Right lobe of liver (tissue), 6 donors: Measurements from ENCODE around the gene MBTPS2. TPM values are rescaled to one million over a fixed set of nuclear protein-coding genes. Genes with fewer than 3 reads are reported as not detected.
A peak's percentile ranks its signal among the peaks of the same experiment; 100 is the strongest.

Source experiments
- ATAC-seq, 4 donors: fragments of 200-7000 bp; cut with Tn5 transposase; one replicate each; pipeline ENCODE4 v1.9.1; 2020; ENCODE audit warnings: mild to moderate bottlenecking in 4 of 4, moderate library complexity in 4 of 4
- DNase-seq, 3 donors: peaks; one replicate each; pipeline ENCODE4 v3.0.0-alpha.2; 2020
- H3K27ac ChIP-seq, 3 donors: fragments of 200-600 bp; one replicate each; pipeline ENCODE4 v1.8.0; 2022
- H3K27me3 ChIP-seq, 2 donors: fragments of 200-600 bp; one replicate each; pipeline ENCODE4 v1.8.0; 2022
- H3K36me3 ChIP-seq, 4 donors: fragments of 200-600 bp; sonication (generic) in 1 of 4; one replicate each; pipeline versions ENCODE4 v1.5.1 to v1.8.0; 2017 to 2022; ENCODE audit warnings: control low read depth in 1 of 4
- H3K4me1 ChIP-seq, 4 donors: fragments of 200-600 bp; sonication (generic) in 1 of 4; one replicate each; pipeline versions ENCODE4 v1.5.1 to v1.8.0; 2017 to 2022; ENCODE audit warnings: control low read depth in 1 of 4
- H3K4me3 ChIP-seq, 3 donors: fragments of 200-600 bp; one replicate each; pipeline ENCODE4 v1.8.0; 2022
- H3K9me3 ChIP-seq, 4 donors: fragments of 200-600 bp; sonication (generic) in 1 of 4; one replicate each; pipeline versions ENCODE4 v1.5.1 to v1.8.0; 2017 to 2022; ENCODE audit warnings: control low read depth in 1 of 4
- POLR2A ChIP-seq: fragments of 450-650 bp; IDR thresholded peaks from one replicate; pipeline ENCODE4 v1.6.1; 2017; ENCODE audit warnings: antibody characterized with exemption, mild to moderate bottlenecking
- WGBS: methylation state at CpG from one replicate; pipeline ENCODE4 v1.1.6; 2018; ENCODE audit warnings: low coverage, low lambda C conversion rate; ENCODE audit not compliant: insufficient coverage; ENCODE audit errors: missing lambda C conversion rate; 5-methylcytosine and 5-hydroxymethylcytosine counted together
- intact Hi-C, 2 donors: fragments of 100-400 bp; cut with DNase I; formaldehyde crosslinking; loops; one replicate each; pipeline versions ENCODE4 v1.11.2 to v1.14.1; 2022
- total RNA-seq, 6 experiments: library from RNA; depleted of rRNA in 2 of 6; stranded (reverse); fragments of >200 nt in 2 of 6; fragmentation: NEBNext Ultra II Directional in 3 of 6; extraction: Animal tissue kit (Norgen Biotek cat#: 25700) in 3 of 6; gene quantifications; one replicate each; pipeline versions ENCODE4 v1.1.0 to v1.2.4, GENCODE V29; 2016 to 2023
- TF ChIP-seq, protein P1 (sequence below), 4 donors: fragments of 200-600 bp in 3 of 4; fragments of 450-650 bp in 1 of 4; IDR thresholded peaks; one replicate each; pipeline versions ENCODE4 v1.5.1 to v1.8.0; 2016 to 2022; ENCODE audit warnings: antibody characterized with exemption in 4 of 4, mild to moderate bottlenecking in 2 of 4
- donor health status: DM: no; HTN: yes; CAD: no.
- donor health status: DM: no; HTN: no; CAD: no.
- donor health status: DM: no; HTN: no; CAD: no.
- donor health status: DM: no; HTN: yes; CAD: no.
- donor health status: DM: no; HTN: yes; CAD: no.

Gene MBTPS2
- total RNA-seq, 6 experiments from 2014 or later, result 10.0 to 13.6 (median 11.0) TPM

DNA sequence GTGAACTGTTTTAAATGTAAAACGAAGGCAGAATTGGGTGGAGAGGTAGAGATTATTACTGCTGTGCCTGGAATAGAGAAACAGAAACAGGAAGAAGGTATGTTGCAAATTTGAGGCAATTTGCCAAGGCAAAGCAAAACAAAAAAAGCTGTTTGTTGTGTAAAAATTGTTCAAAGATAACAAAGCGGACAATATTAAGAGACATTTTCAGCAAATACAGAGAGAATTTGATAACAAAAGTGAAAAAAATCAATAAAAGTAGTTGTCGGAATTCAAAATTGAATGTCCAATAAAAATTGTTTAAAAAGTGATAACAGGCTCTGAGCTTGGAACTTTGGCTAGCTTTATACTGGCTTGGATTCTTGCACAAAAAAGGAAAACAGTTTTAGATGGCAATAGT lies 86.7 kb downstream of the MBTPS2 start:
- H3K9me3 ChIP-seq, result no peaks in the 10 kb centered on the region
- 28% methylated on average over 3 of the region's 3 CpGs for WGBS
- no peaks in the 10 kb centered on the region for H3K27me3 ChIP-seq
- peak; percentile 51 to 70 (median 68) for ATAC-seq
- peak overlapping the region; percentile 1 to 36 (median 31) for H3K4me3 ChIP-seq
- no peak for DNase-seq
- no peaks in the 10 kb centered on the region for H3K36me3 ChIP-seq
- H3K27ac ChIP-seq, result peak overlapping the region; percentile 20 to 63 (median 22)
- intact Hi-C loops, result no loop called here
- no peaks in the 10 kb centered on the region for H3K4me1 ChIP-seq
- no peak for TF ChIP-seq POLR2A
- TF ChIP-seq, protein P1, sequence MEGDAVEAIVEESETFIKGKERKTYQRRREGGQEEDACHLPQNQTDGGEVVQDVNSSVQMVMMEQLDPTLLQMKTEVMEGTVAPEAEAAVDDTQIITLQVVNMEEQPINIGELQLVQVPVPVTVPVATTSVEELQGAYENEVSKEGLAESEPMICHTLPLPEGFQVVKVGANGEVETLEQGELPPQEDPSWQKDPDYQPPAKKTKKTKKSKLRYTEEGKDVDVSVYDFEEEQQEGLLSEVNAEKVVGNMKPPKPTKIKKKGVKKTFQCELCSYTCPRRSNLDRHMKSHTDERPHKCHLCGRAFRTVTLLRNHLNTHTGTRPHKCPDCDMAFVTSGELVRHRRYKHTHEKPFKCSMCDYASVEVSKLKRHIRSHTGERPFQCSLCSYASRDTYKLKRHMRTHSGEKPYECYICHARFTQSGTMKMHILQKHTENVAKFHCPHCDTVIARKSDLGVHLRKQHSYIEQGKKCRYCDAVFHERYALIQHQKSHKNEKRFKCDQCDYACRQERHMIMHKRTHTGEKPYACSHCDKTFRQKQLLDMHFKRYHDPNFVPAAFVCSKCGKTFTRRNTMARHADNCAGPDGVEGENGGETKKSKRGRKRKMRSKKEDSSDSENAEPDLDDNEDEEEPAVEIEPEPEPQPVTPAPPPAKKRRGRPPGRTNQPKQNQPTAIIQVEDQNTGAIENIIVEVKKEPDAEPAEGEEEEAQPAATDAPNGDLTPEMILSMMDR (IDR thresholded peaks at IDR 0.05), result no peak

GRCh38 chrX:21926527-21927278 lies 87.3 kb downstream of the MBTPS2 start:
- no peaks in the 10 kb centered on the region for H3K36me3 ChIP-seq
- intact Hi-C loops, result no loop called here
- H3K27me3 ChIP-seq, result no peaks in the 10 kb centered on the region
- H3K27ac ChIP-seq, result peak overlapping the region; percentile 20 to 63 (median 22)
- no peaks in the 10 kb centered on the region for H3K9me3 ChIP-seq
- peak overlapping the region; percentile 1 to 36 (median 31) for H3K4me3 ChIP-seq
- DNase-seq (no peak), ATAC-seq (peak in 3 of 4 donors; percentile 58 to 90 (median 62))
- WGBS, result 35% methylated on average over 6 of the region's 6 CpGs
- no peaks in the 10 kb centered on the region for H3K4me1 ChIP-seq
- TF ChIP-seq POLR2A, result no peak
- TF ChIP-seq, protein P1 (IDR thresholded peaks at IDR 0.05), result no peak

DNA sequence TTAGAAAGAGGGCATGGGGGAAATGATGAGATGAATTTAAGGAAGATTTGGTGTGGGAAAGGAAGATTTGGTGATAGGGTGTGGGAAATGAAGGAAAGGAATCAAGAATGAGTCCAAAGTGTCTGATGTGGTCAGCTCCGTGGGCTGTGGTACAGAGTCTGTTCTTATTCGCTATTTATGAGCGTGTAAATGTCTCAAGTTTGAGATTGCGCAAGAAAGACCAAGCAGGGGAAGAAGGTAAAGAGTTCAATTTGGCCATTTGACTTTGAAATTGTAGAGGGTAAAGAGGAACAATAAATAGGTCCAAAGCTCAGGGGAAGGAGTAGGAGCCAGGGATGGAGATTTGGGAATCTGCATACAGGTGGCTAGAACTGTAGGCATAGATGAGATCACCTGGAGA lies 89.8 kb downstream of the MBTPS2 start:
- DNase-seq (no peak), ATAC-seq (no peak)
- no peak overlapping the region for H3K27ac ChIP-seq
- intact Hi-C loops, result no loop called here
- WGBS, result 77% methylated on average over 4 of the region's 4 CpGs
- no peaks in the 10 kb centered on the region for H3K9me3 ChIP-seq
- no peak overlapping the region for H3K4me3 ChIP-seq
- no peaks in the 10 kb centered on the region for H3K27me3 ChIP-seq
- H3K36me3 ChIP-seq, result no peaks in the 10 kb centered on the region
- H3K4me1 ChIP-seq, result no peaks in the 10 kb centered on the region
- no peak for TF ChIP-seq POLR2A
- TF ChIP-seq, protein P1 (IDR thresholded peaks at IDR 0.05), result no peak

GRCh38 chrX:21930986-21931385 lies 91.6 kb downstream of the MBTPS2 start:
- Histone ChIP-seq H3K27ac (no peak overlapping the region), H3K36me3 (no peaks in the 10 kb centered on the region), H3K4me1 (no peaks in the 10 kb centered on the region), H3K27me3 (no peaks in the 10 kb centered on the region), H3K9me3 (no peaks in the 10 kb centered on the region), H3K4me3 (no peak overlapping the region)
- 52% methylated on average over 1 of the region's 1 CpG for WGBS
- peak in 1 of 4 donors; percentile 64 for ATAC-seq
- intact Hi-C loops, result no loop called here
- no peak for TF ChIP-seq POLR2A
- TF ChIP-seq, protein P1 (IDR thresholded peaks at IDR 0.05), result no peak
- no peak for DNase-seq
